ENCODE data around the gene KIR2DL3. TPM values are rescaled to one million over a fixed set of nuclear protein-coding genes. Genes with fewer than 3 reads are reported as not detected.
"Not testable (repeated sequence)": the region's sequence is repeated elsewhere in the genome, so short reads cannot be mapped to it uniquely, and the experiment has no call there.

Gene KIR2DL3
- total RNA-seq (under 1 TPM in 3 of 5 donors, not detected in 2; 0.16 to 0.89 (median 0.45) TPM), total RNA-seq (0 to 0.34 (median 0.04) reads per million in 29 experiments)
- total RNA-seq (2013), result 1.9 TPM

DNA sequence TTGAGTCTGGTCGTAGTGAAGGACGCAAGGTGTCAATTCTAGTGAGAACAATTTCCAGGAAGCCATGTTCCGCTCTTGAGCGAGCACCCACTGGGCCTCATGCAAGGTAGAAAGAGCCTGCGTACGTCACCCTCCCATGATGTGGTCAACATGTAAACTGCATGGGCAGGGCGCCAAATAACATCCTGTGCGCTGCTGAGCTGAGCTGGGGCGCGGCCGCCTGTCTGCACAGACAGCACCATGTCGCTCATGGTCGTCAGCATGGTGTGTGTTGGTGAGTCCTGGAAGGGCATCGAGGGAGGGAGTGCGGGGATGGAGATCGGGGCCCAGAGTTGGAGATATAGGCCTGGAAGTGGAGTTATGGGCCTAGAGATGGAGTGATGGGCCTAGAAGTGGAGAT, at the start of gene KIR2DL3:
Gene KIR2DL3, plus strand, starts transcription at position 208 of the 400 bp plus-strand sequence. Its CDS starts 33 bp downstream, at position 241.
- H3K27ac ChIP-seq (ENCODE audit: low read length); ATAC-seq (replicated peaks in 1 of 4); H3K4me1 Mint-ChIP-seq; H3K4me3 ChIP-seq (ENCODE audit: control insufficient read depth in 1 of 2, extremely low read depth in 1 of 2, low read length in 1 of 2); H3K9me3 Mint-ChIP-seq; H3K4me3 Mint-ChIP-seq; H3K36me3 Mint-ChIP-seq; H3K27ac Mint-ChIP-seq; H3K27me3 ChIP-seq (replicated peaks in 1 of 2; ENCODE audit: control insufficient read depth in 2 of 2, extremely low read depth in 1 of 2, insufficient read depth in 2 of 2, low read length in 1 of 2); H3K36me3 ChIP-seq (ENCODE audit: control insufficient read depth in 2 of 2, extremely low read depth in 1 of 2, insufficient read depth in 1 of 2, low read length in 1 of 2); CTCF ChIA-PET; POLR2A ChIA-PET; H3K4me1 ChIP-seq (ENCODE audit: control insufficient read depth in 1 of 2, extremely low read depth in 1 of 2, insufficient read depth in 2 of 2, low read length in 2 of 2); H3K9me3 ChIP-seq; DNase-seq: not testable (repeated sequence)
- 82% methylated on average over 9 of the region's 16 CpGs for WGBS (ENCODE audit: insufficient coverage)
- peaks cover 14 to 24% of the 10 kb centered on the region in 2 donors for H3K27me3 Mint-ChIP-seq

DNA sequence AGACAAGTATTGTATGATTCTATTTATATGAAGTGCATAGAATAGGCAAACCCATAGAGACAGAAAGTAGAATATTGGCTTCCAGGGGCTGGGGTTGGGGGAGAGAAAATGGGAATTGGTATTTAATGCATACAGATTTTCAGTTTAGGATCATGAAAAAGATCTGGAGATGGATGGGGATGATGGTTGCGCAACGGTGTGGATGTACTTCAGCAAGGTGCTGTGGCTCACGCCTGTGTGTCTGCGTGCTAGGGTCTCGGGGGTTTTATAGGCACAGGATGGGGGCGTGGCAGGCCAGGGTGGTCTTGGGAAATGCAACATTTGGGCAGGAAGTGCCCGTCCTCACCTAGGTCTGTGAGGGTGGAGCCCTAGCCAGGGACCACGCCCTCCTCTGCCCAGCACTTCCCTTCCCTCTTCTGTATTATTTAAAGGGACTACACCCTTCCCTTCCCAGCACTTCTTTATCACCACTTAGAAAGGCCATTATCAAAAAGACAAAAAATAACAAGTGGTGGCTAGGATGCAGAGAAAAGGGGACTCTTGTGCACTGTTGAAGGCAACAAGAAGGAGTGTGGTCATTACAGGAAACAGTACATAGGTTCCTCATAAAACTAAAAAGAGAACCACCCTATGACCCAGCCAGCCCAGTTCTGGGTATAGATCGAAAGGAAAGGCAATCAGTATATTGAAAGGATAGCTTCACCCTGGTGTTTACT, 46.6 kb upstream of the KIR2DL3 start:
- CTCF ChIA-PET, result no interaction called here
- H3K9me3 Mint-ChIP-seq, result peaks cover 0 to 9% (median 0%) of the 10 kb centered on the region in 3 donors
- Histone ChIP-seq H3K4me1 (ENCODE audit: control insufficient read depth in 1 of 2, extremely low read depth in 1 of 2, insufficient read depth in 2 of 2, low read length in 2 of 2) (peaks cover 0 to 4% of the 10 kb centered on the region in 2 experiments), H3K9me3 (no peaks in the 10 kb centered on the region), H3K4me3 (ENCODE audit: control insufficient read depth in 1 of 2, extremely low read depth in 1 of 2, low read length in 1 of 2) (no peak overlapping the region), H3K36me3 (ENCODE audit: control insufficient read depth in 2 of 2, extremely low read depth in 1 of 2, insufficient read depth in 1 of 2, low read length in 1 of 2) (no peaks in the 10 kb centered on the region), H3K27ac (ENCODE audit: low read length) (no peak overlapping the region), H3K27me3 (replicated peaks in 1 of 2; ENCODE audit: control insufficient read depth in 2 of 2, extremely low read depth in 1 of 2, insufficient read depth in 2 of 2, low read length in 1 of 2) (peaks cover 0 to 25% of the 10 kb centered on the region in 2 experiments)
- peaks cover 44 to 48% of the 10 kb centered on the region in 2 donors for H3K27me3 Mint-ChIP-seq
- H3K27ac Mint-ChIP-seq, result no peak overlapping the region
- POLR2A ChIA-PET, result no interaction called here
- no peaks in the 10 kb centered on the region for H3K36me3 Mint-ChIP-seq
- DNase-seq, result no peak
- peaks cover 0 to 4% (median 0%) of the 10 kb centered on the region in 3 donors for H3K4me1 Mint-ChIP-seq
- no peak overlapping the region for H3K4me3 Mint-ChIP-seq
- no peak for ATAC-seq (replicated peaks in 1 of 4)
- WGBS (ENCODE audit: insufficient coverage), result 81% methylated on average over 5 of the region's 9 CpGs

DNA sequence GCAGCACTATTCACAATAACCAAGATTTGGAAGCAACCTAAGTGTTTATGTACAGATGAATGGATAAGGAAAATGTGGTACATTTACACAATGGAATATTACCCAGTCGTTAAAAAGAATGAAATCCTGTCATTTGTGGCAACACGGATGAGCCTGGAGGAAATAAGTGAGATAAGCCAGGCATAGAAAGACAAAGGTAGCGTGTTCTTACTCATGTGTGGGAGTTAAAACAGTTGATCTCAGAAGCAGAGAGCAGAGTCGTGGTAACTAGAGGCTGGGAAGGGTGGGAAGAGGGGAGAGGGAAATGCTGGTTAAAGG, 46.1 kb upstream of the KIR2DL3 start:
- ATAC-seq (replicated peaks in 1 of 4) (no peak), DNase-seq (no peak)
- no peaks in the 10 kb centered on the region for H3K9me3 ChIP-seq
- H3K27me3 ChIP-seq (replicated peaks in 1 of 2; ENCODE audit: control insufficient read depth in 2 of 2, extremely low read depth in 1 of 2, insufficient read depth in 2 of 2, low read length in 1 of 2), result peaks cover 0 to 28% of the 10 kb centered on the region in 2 experiments
- H3K27ac ChIP-seq (ENCODE audit: low read length), result no peak overlapping the region
- no peak overlapping the region for H3K4me3 ChIP-seq (ENCODE audit: control insufficient read depth in 1 of 2, extremely low read depth in 1 of 2, low read length in 1 of 2)
- whole genome bisulfite sequencing (ENCODE audit: insufficient coverage), result 69% methylated on average over 3 of the region's 4 CpGs
- Mint-ChIP-seq H3K9me3 (peaks cover 0 to 9% (median 0%) of the 10 kb centered on the region in 3 donors), H3K36me3 (no peaks in the 10 kb centered on the region), H3K4me3 (no peak overlapping the region), H3K27ac (no peak overlapping the region), H3K27me3 (peaks cover 40 to 43% of the 10 kb centered on the region in 2 donors), H3K4me1 (peaks cover 0 to 4% (median 0%) of the 10 kb centered on the region in 3 donors)
- CTCF ChIA-PET, result no interaction called here
- H3K36me3 ChIP-seq (ENCODE audit: control insufficient read depth in 2 of 2, extremely low read depth in 1 of 2, insufficient read depth in 1 of 2, low read length in 1 of 2), result no peaks in the 10 kb centered on the region
- H3K4me1 ChIP-seq (ENCODE audit: control insufficient read depth in 1 of 2, extremely low read depth in 1 of 2, insufficient read depth in 2 of 2, low read length in 2 of 2), result peaks cover 0 to 4% of the 10 kb centered on the region in 2 experiments
- POLR2A ChIA-PET, result no interaction called here

DNA sequence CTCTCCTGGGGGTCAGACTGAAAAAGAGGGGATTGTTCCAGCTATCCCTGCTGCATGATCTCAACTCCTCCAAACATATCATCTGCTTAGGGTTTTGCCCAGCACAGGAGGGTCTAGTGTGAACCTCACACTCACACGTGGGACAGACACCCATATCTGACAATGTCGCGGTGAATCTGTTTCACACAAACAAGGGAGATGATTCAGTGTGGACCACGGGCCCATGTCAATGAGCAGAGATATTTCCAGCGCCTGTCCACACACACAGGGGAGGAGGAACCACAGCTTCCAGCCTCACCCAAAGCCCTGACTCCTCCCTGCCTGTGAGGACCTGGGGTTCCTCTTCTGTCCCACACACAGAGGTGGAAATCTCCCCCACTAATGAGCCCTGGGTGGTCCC, 43.7 kb upstream of the KIR2DL3 start:
- ATAC-seq (replicated peaks in 1 of 4) (no peak), DNase-seq (peak in 4 of 35 experiments; percentile 4 to 17 (median 11))
- Mint-ChIP-seq H3K36me3 (no peaks in the 10 kb centered on the region), H3K27ac (no peak overlapping the region), H3K27me3 (peaks cover 42 to 45% of the 10 kb centered on the region in 2 donors), H3K9me3 (peaks cover 0 to 9% (median 0%) of the 10 kb centered on the region in 3 donors), H3K4me1 (peaks cover 0 to 4% (median 0%) of the 10 kb centered on the region in 3 donors), H3K4me3 (no peak overlapping the region)
- peaks cover 0 to 38% of the 10 kb centered on the region in 2 experiments for H3K27me3 ChIP-seq (replicated peaks in 1 of 2; ENCODE audit: control insufficient read depth in 2 of 2, extremely low read depth in 1 of 2, insufficient read depth in 2 of 2, low read length in 1 of 2)
- no peaks in the 10 kb centered on the region for H3K36me3 ChIP-seq (ENCODE audit: control insufficient read depth in 2 of 2, extremely low read depth in 1 of 2, insufficient read depth in 1 of 2, low read length in 1 of 2)
- ChIA-PET POLR2A (interaction anchor here in 1 of 2 donors (0.7 kb wide), 1 partner anchor 148 kb away, joined by 3 read pairs; no protein-coding TSS in a partner anchor), CTCF (no interaction called here)
- peaks cover 0 to 4% of the 10 kb centered on the region in 2 experiments for H3K4me1 ChIP-seq (ENCODE audit: control insufficient read depth in 1 of 2, extremely low read depth in 1 of 2, insufficient read depth in 2 of 2, low read length in 2 of 2)
- WGBS (ENCODE audit: insufficient coverage), result 76% methylated on average over 4 of the region's 5 CpGs
- no peak overlapping the region for H3K27ac ChIP-seq (ENCODE audit: low read length)
- no peak overlapping the region for H3K4me3 ChIP-seq (ENCODE audit: control insufficient read depth in 1 of 2, extremely low read depth in 1 of 2, low read length in 1 of 2)
- H3K9me3 ChIP-seq, result no peaks in the 10 kb centered on the region

DNA sequence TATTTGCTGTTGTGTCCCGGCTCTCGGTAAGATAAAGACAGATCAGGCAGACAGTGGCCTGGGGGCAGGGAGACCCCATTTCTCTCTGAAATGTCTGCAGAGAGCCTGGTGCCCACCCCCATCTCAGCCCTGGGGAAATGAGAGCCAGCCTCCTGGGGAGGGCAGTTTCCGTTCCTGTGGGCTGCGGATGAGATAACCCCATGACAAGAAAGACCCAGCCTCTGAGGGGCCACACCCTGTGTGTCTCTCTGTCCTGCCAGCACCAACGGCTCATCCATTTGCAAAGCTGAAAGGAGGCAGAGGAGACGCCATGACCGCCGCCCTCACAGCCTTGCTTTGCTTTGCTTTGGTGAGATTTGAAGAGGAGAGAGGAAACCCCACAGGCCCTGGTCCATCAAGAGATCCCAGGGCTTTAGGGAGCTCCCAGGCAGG, 42.2 kb upstream of the KIR2DL3 start:
- no peak for DNase-seq
- CTCF ChIA-PET, result no interaction called here
- Histone ChIP-seq H3K4me3 (ENCODE audit: control insufficient read depth in 1 of 2, extremely low read depth in 1 of 2, low read length in 1 of 2) (no peak overlapping the region), H3K4me1 (ENCODE audit: control insufficient read depth in 1 of 2, extremely low read depth in 1 of 2, insufficient read depth in 2 of 2, low read length in 2 of 2) (peaks cover 0 to 4% of the 10 kb centered on the region in 2 experiments), H3K36me3 (ENCODE audit: control insufficient read depth in 2 of 2, extremely low read depth in 1 of 2, insufficient read depth in 1 of 2, low read length in 1 of 2) (no peaks in the 10 kb centered on the region), H3K27ac (ENCODE audit: low read length) (no peak overlapping the region), H3K27me3 (replicated peaks in 1 of 2; ENCODE audit: control insufficient read depth in 2 of 2, extremely low read depth in 1 of 2, insufficient read depth in 2 of 2, low read length in 1 of 2) (peaks cover 0 to 39% of the 10 kb centered on the region in 2 experiments), H3K9me3 (no peaks in the 10 kb centered on the region)
- Mint-ChIP-seq H3K27ac (no peak overlapping the region), H3K4me3 (no peak overlapping the region), H3K9me3 (peaks cover 0 to 9% (median 0%) of the 10 kb centered on the region in 3 donors), H3K27me3 (peaks cover 37 to 52% of the 10 kb centered on the region in 2 donors), H3K4me1 (peaks cover 0 to 4% (median 0%) of the 10 kb centered on the region in 3 donors), H3K36me3 (no peaks in the 10 kb centered on the region)
- no peak for ATAC-seq (replicated peaks in 1 of 4)
- POLR2A ChIA-PET, result no interaction called here
- 29% methylated on average over 3 of the region's 8 CpGs for WGBS (ENCODE audit: insufficient coverage)

DNA sequence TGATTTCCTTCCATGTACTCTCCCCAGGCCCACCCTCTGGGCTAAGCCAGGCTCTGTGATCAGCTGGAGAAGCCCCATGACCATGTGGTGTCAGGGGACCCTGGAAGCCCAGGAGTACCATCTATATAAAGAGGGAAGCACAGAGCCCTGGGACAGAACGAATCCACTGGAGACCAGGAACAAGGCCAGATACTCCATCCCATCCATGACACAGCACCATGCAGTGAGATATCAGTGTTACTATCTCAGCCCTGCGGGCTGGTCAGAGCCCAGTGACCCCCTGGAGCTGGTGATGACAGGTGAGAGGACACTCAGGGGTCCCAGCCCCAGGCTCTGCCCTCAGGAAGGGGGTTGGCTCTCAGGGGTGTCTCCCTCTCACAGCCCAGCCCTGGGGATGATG, 41.5 kb upstream of the KIR2DL3 start:
- Histone ChIP-seq H3K4me3 (ENCODE audit: control insufficient read depth in 1 of 2, extremely low read depth in 1 of 2, low read length in 1 of 2) (no peak overlapping the region), H3K36me3 (ENCODE audit: control insufficient read depth in 2 of 2, extremely low read depth in 1 of 2, insufficient read depth in 1 of 2, low read length in 1 of 2) (no peaks in the 10 kb centered on the region), H3K27me3 (replicated peaks in 1 of 2; ENCODE audit: control insufficient read depth in 2 of 2, extremely low read depth in 1 of 2, insufficient read depth in 2 of 2, low read length in 1 of 2) (peaks cover 0 to 37% of the 10 kb centered on the region in 2 experiments), H3K4me1 (ENCODE audit: control insufficient read depth in 1 of 2, extremely low read depth in 1 of 2, insufficient read depth in 2 of 2, low read length in 2 of 2) (peaks cover 0 to 3% of the 10 kb centered on the region in 2 experiments), H3K9me3 (no peaks in the 10 kb centered on the region), H3K27ac (ENCODE audit: low read length) (no peak overlapping the region)
- Mint-ChIP-seq H3K27me3 (peaks cover 32 to 49% of the 10 kb centered on the region in 2 donors), H3K27ac (no peak overlapping the region), H3K4me3 (no peak overlapping the region), H3K36me3 (no peaks in the 10 kb centered on the region), H3K9me3 (peaks cover 0 to 9% (median 0%) of the 10 kb centered on the region in 3 donors), H3K4me1 (peaks cover 0 to 2% (median 0%) of the 10 kb centered on the region in 3 donors)
- 60% methylated on average over 1 of the region's 2 CpGs for WGBS (ENCODE audit: insufficient coverage)
- DNase-seq (no peak), ATAC-seq (replicated peaks in 1 of 4) (no peak)
- ChIA-PET POLR2A (no interaction called here), CTCF (no interaction called here)

Data from T-cell (primary cell).